Measurements from ENCODE around the gene ZNF394.
"Not testable (repeated sequence)": the region's sequence is repeated elsewhere in the genome, so short reads cannot be mapped to it uniquely, and the experiment has no call there.

The ZNF394 gene

GRCh38 chr7:99505324-99505662 is 5.2 kb upstream of the ZNF394 start:
- TF ChIP-seq CTCF (IDR thresholded peaks at IDR 0.05; ENCODE audit: insufficient read depth, low read length, missing control alignments): no peak
- DNase-seq (ENCODE audit: low read depth, low spot score): no peak
- ChIA-PET CTCF (interaction anchor here (0.9 to 2.2 kb wide), 2 partner anchors 9 to 111 kb away, joined by 3 to 6 read pairs; partner anchors contain the start of gene ZSCAN25), POLR2A (interaction anchor here (0.9 to 2.0 kb wide), 8 partner anchors 9 to 414 kb away, joined by 3 to 9 read pairs (median 4); partner anchors contain the start of genes CPSF4, FAM200A, PTCD1 and TRIM4)
- peak overlapping the region; percentile 83 for H3K4me3 ChIP-seq (ENCODE audit: low read depth, low read length)

- peak within 1 kb of the TSS; percentile 83 for H3K4me3 ChIP-seq (ENCODE audit: low read depth, low read length)
- DNase-seq (ENCODE audit: low read depth, low spot score): peak; percentile 76
- CTCF ChIA-PET: interaction anchor here (0.9 to 2.2 kb wide), 2 partner anchors 10 to 112 kb away, joined by 3 to 6 read pairs; partner anchors contain the start of gene ZSCAN25
- POLR2A ChIA-PET: interaction anchor here (0.6 to 2.0 kb wide), 12 partner anchors 9 to 415 kb away, joined by 3 to 9 read pairs (median 4); partner anchors contain the start of genes BUD31, CPSF4, FAM200A and PDAP1
- TF ChIP-seq CTCF (IDR thresholded peaks at IDR 0.05; ENCODE audit: insufficient read depth, low read length, missing control alignments): peak; percentile 5
Observed at GRCh38 chr7:99504603-99505323, 4.7 kb upstream of the ZNF394 start, which contains the start of gene ZKSCAN5. ZKSCAN5 (plus strand) TSS chr7:99504662; CDS start chr7:99506045, 1,383 bp downstream.

- CTCF ChIA-PET: interaction anchor here (0.9 to 2.2 kb wide), 2 partner anchors 10 to 112 kb away, joined by 3 to 6 read pairs; partner anchors contain the start of gene ZSCAN25
- H3K4me3 ChIP-seq (ENCODE audit: low read depth, low read length): peak overlapping the region; percentile 83
- no peak for DNase-seq (ENCODE audit: low read depth, low spot score)
- POLR2A ChIA-PET: interaction anchor here (0.6 to 2.0 kb wide), 11 partner anchors 10 to 415 kb away, joined by 3 to 9 read pairs (median 4); partner anchors contain the start of genes BUD31, CPSF4, FAM200A and PDAP1
- TF ChIP-seq CTCF (IDR thresholded peaks at IDR 0.05; ENCODE audit: insufficient read depth, low read length, missing control alignments): no peak
Observed at GRCh38 chr7:99504281-99504602, 4.2 kb upstream of the ZNF394 start.

GRCh38 chr7:99501236-99501635 is 1.2 kb upstream of the ZNF394 start:
- CTCF ChIA-PET: interaction anchor here (1.8 kb wide), 1 partner anchor 27 kb away, joined by 5 read pairs; no protein-coding TSS in a partner anchor
- H3K4me3 ChIP-seq (ENCODE audit: low read depth, low read length): peak overlapping the region; percentile 93
- DNase-seq (ENCODE audit: low read depth, low spot score): not testable (repeated sequence)
- POLR2A ChIA-PET: interaction anchor here (1.9 kb wide), 1 partner anchor 116 kb away, joined by 5 read pairs; the partner anchor contains the start of gene ZSCAN25

- ChIA-PET CTCF (interaction anchor here (1.8 kb wide), 1 partner anchor 27 kb away, joined by 5 read pairs; no protein-coding TSS in a partner anchor), POLR2A (interaction anchor here (0.7 to 1.9 kb wide), 5 partner anchors 10 to 428 kb away, joined by 3 to 5 read pairs (median 4); partner anchors contain the start of genes CPSF4, PTCD1 and ZSCAN25)
- DNase-seq (ENCODE audit: low read depth, low spot score): no peak
- no peak for TF ChIP-seq CTCF (IDR thresholded peaks at IDR 0.05; ENCODE audit: insufficient read depth, low read length, missing control alignments)
- H3K4me3 ChIP-seq (ENCODE audit: low read depth, low read length): peak overlapping the region; percentile 93
Observed at GRCh38 chr7:99500637-99501009, 542 bp upstream of the ZNF394 start.

GRCh38 chr7:99499371-99499720 is 735 bp downstream of the ZNF394 start:
- no peak for TF ChIP-seq CTCF (IDR thresholded peaks at IDR 0.05; ENCODE audit: insufficient read depth, low read length, missing control alignments)
- CTCF ChIA-PET: interaction anchor here (1.0 to 1.8 kb wide), 2 partner anchors 25 to 119 kb away, joined by 3 to 5 read pairs; no protein-coding TSS in a partner anchor
- POLR2A ChIA-PET: interaction anchor here (0.7 to 1.5 kb wide), 3 partner anchors 12 to 59 kb away, joined by 3 to 4 read pairs (median 4); no protein-coding TSS in a partner anchor
- H3K4me3 ChIP-seq (ENCODE audit: low read depth, low read length): peak overlapping the region; percentile 93
- DNase-seq (ENCODE audit: low read depth, low spot score): no peak
